ENCODE results near the gene HORMAD1. TPM values are rescaled to one million over a fixed set of nuclear protein-coding genes. Genes with fewer than 3 reads are reported as not detected.
A peak's percentile ranks its signal among the peaks of the same experiment; 100 is the strongest.
"Not testable (repeated sequence)": the region's sequence is repeated elsewhere in the genome, so short reads cannot be mapped to it uniquely, and the experiment has no call there.

The HORMAD1 gene
- total RNA-seq, 1 experiment from 2014 or later: not detected

- peak; percentile 98 for DNase-seq (ENCODE audit: low read depth)
Observed at GRCh38 chr1:150696995-150697927, 23.4 kb downstream of the HORMAD1 start, which contains the start of gene GOLPH3L. TSS of gene GOLPH3L (minus strand) at chr1:150697154. CDS start at chr1:150694838, 2,316 bp downstream.

- no peak for DNase-seq (ENCODE audit: low read depth)
Observed at GRCh38 chr1:150696590-150696989, 24.1 kb downstream of the HORMAD1 start.

GRCh38 chr1:150696162-150696561 lies 24.5 kb downstream of the HORMAD1 start:
- DNase-seq (ENCODE audit: low read depth): no peak

- no peak for DNase-seq (ENCODE audit: low read depth)
Observed at GRCh38 chr1:150695561-150695960, 25.1 kb downstream of the HORMAD1 start.

GRCh38 chr1:150692720-150693119 lies 28.0 kb downstream of the HORMAD1 start:
- no peak for DNase-seq (ENCODE audit: low read depth)

GRCh38 chr1:150688763-150689162 lies 31.9 kb downstream of the HORMAD1 start:
- DNase-seq (ENCODE audit: low read depth): no peak

GRCh38 chr1:150686275-150686674 lies 34.4 kb downstream of the HORMAD1 start:
- DNase-seq (ENCODE audit: low read depth): no peak

- no peak for DNase-seq (ENCODE audit: low read depth)
Observed at GRCh38 chr1:150683914-150684313, 36.8 kb downstream of the HORMAD1 start.

- no peak for DNase-seq (ENCODE audit: low read depth)
Observed at GRCh38 chr1:150678988-150679387, 41.7 kb downstream of the HORMAD1 start.

- no peak for DNase-seq (ENCODE audit: low read depth)
Observed at GRCh38 chr1:150674881-150675280, 45.8 kb downstream of the HORMAD1 start.

GRCh38 chr1:150663321-150663720 lies 57.4 kb downstream of the HORMAD1 start:
- DNase-seq (ENCODE audit: low read depth): no peak

GRCh38 chr1:150662811-150663210 lies 57.9 kb downstream of the HORMAD1 start:
- DNase-seq (ENCODE audit: low read depth): no peak

- DNase-seq (ENCODE audit: low read depth): no peak
Observed at GRCh38 chr1:150661156-150661555, 59.5 kb downstream of the HORMAD1 start.

- DNase-seq (ENCODE audit: low read depth): no peak
Observed at GRCh38 chr1:150660584-150660983, 60.1 kb downstream of the HORMAD1 start.

- not testable (repeated sequence) for DNase-seq (ENCODE audit: low read depth)
Observed at GRCh38 chr1:150657064-150657463, 63.6 kb downstream of the HORMAD1 start.

GRCh38 chr1:150654635-150655034 lies 66.1 kb downstream of the HORMAD1 start:
- not testable (repeated sequence) for DNase-seq (ENCODE audit: low read depth)

- DNase-seq (ENCODE audit: low read depth): no peak
Observed at GRCh38 chr1:150650193-150650592, 70.5 kb downstream of the HORMAD1 start.

GRCh38 chr1:150649441-150650075 lies 71.1 kb downstream of the HORMAD1 start:
- no peak for DNase-seq (ENCODE audit: low read depth)

Other genes starting within 250 kb of the HORMAD1 start
- gene TARS2, start 233.5 kb downstream of the HORMAD1 start, total RNA-seq (2014; rRNA removed; shearing (Covaris generic)): 16.2 and 32.4 TPM in 2 replicates
- 110 and 139 TPM in 2 replicates for gene ECM1, start 212.8 kb downstream of the HORMAD1 start, total RNA-seq (2014; rRNA removed; shearing (Covaris generic))
- not detected in 2 replicates for gene FALEC, start 205.1 kb downstream of the HORMAD1 start, total RNA-seq (2014; rRNA removed; shearing (Covaris generic))
- 0.60 and 1.1 TPM in 2 replicates for gene ADAMTSL4, start 171.5 kb downstream of the HORMAD1 start, total RNA-seq (2014; rRNA removed; shearing (Covaris generic))
- 119 and 124 TPM in 2 replicates for gene MCL1, start 141.3 kb downstream of the HORMAD1 start, total RNA-seq (2014; rRNA removed; shearing (Covaris generic))
- 75.2 and 85.5 TPM in 2 replicates for gene ENSA, start 91.3 kb downstream of the HORMAD1 start, total RNA-seq (2014; rRNA removed; shearing (Covaris generic))
- 9.3 and 9.4 TPM in 2 replicates for gene GOLPH3L, start 23.7 kb downstream of the HORMAD1 start, total RNA-seq (2014; rRNA removed; shearing (Covaris generic))
- 39.2 and 40.1 TPM in 2 replicates for gene CTSS, start 44.9 kb upstream of the HORMAD1 start, total RNA-seq (2014; rRNA removed; shearing (Covaris generic))
- 70.5 and 75.1 TPM in 2 replicates for gene CTSK, start 87.4 kb upstream of the HORMAD1 start, total RNA-seq (2014; rRNA removed; shearing (Covaris generic))
- 12.8 and 16.8 TPM in 2 replicates for gene ARNT, start 155.7 kb upstream of the HORMAD1 start, total RNA-seq (2014; rRNA removed; shearing (Covaris generic))
- gene CTXND2, start 166.2 kb upstream of the HORMAD1 start, total RNA-seq (2014; rRNA removed; shearing (Covaris generic)): not detected in 2 replicates
- 21.0 and 26.9 TPM in 2 replicates for gene SETDB1, start 205.5 kb upstream of the HORMAD1 start, total RNA-seq (2014; rRNA removed; shearing (Covaris generic))